Measurements from ENCODE around the gene C1QTNF4.

DNA sequence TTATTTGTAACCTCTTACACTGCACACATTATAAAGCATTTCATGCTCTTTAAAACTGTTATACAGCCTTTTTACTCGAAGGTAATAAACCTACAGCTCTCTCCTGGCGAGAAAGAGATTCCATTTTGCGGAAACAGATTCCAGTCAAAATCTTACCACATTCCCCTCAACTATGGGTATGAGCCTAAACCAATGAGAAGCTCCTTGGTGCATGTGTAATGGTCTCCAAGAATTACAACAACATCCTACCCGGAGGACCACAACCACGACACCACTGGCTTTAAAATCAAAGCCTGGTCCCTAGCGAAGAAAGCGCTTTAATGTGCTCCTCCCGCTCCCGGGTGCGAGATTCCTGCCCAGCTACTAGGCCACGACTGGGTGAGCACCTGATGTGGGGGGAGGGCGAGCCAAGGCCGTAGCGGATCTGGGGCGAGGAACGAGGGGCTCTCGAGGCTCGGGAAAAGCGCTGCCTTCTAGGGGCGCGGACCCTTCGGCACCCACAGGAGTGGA lies 42.1 kb downstream of the C1QTNF4 start:
- TF ChIP-seq, protein P1, sequence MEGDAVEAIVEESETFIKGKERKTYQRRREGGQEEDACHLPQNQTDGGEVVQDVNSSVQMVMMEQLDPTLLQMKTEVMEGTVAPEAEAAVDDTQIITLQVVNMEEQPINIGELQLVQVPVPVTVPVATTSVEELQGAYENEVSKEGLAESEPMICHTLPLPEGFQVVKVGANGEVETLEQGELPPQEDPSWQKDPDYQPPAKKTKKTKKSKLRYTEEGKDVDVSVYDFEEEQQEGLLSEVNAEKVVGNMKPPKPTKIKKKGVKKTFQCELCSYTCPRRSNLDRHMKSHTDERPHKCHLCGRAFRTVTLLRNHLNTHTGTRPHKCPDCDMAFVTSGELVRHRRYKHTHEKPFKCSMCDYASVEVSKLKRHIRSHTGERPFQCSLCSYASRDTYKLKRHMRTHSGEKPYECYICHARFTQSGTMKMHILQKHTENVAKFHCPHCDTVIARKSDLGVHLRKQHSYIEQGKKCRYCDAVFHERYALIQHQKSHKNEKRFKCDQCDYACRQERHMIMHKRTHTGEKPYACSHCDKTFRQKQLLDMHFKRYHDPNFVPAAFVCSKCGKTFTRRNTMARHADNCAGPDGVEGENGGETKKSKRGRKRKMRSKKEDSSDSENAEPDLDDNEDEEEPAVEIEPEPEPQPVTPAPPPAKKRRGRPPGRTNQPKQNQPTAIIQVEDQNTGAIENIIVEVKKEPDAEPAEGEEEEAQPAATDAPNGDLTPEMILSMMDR (CRISPR knock-in tag; IDR thresholded peaks at IDR 0.05) = no peak
- TF ChIP-seq CREB1 (IDR thresholded peaks at IDR 0.05) (no peak), CREB1 (CRISPR knock-in tag; IDR thresholded peaks at IDR 0.05) (no peak), HOXA5 (CRISPR knock-in tag; IDR thresholded peaks at IDR 0.05) (no peak; the same call in 1 of the 2 replicates), KDM1A (CRISPR knock-in tag; IDR thresholded peaks at IDR 0.05) (no peak)
